Esophagus (tissue), 2 donors: ENCODE measurements around the gene PRPF38A. TPM values are rescaled to one million over a fixed set of nuclear protein-coding genes. Genes with fewer than 3 reads are reported as not detected.
A peak's percentile ranks its signal among the peaks of the same experiment; 100 is the strongest.

Experiments used
- H3K27ac ChIP-seq, 2 donors: one replicate each; pipeline ENCODE4 v1.5.1; 2013; ENCODE audit warnings: low read depth in 2 of 2, mild to moderate bottlenecking in 2 of 2, inconsistent platforms in 1 of 2, low read length in 1 of 2, moderate library complexity in 1 of 2
- H3K27me3 ChIP-seq, 2 donors: one replicate each; pipeline ENCODE4 v1.6.1; 2013; ENCODE audit warnings: low read length in 2 of 2, control low read depth in 1 of 2, mild to moderate bottlenecking in 1 of 2; ENCODE audit not compliant: insufficient read depth in 2 of 2, control insufficient read depth in 1 of 2
- H3K36me3 ChIP-seq, 2 donors: one replicate each; pipeline ENCODE4 v1.6.1; 2013; ENCODE audit warnings: low read length in 1 of 2; ENCODE audit not compliant: control insufficient read depth in 2 of 2, insufficient read depth in 2 of 2
- H3K4me1 ChIP-seq, 2 donors: one replicate each; pipeline ENCODE4 v1.6.1; 2013; ENCODE audit warnings: low read length in 1 of 2; ENCODE audit not compliant: control insufficient read depth in 2 of 2, insufficient read depth in 2 of 2
- H3K4me3 ChIP-seq, 2 donors: one replicate each; pipeline ENCODE4 v1.5.1; 2013; ENCODE audit warnings: low read length in 2 of 2, mild to moderate bottlenecking in 2 of 2, low read depth in 1 of 2, moderate library complexity in 1 of 2
- H3K9me3 ChIP-seq, 2 donors: one replicate each; pipeline ENCODE4 v1.6.1; 2013; ENCODE audit warnings: mild to moderate bottlenecking in 2 of 2, low read depth in 1 of 2, low read length in 1 of 2, moderate library complexity in 1 of 2; ENCODE audit not compliant: control insufficient read depth in 2 of 2, insufficient read depth in 1 of 2
- WGBS, 2 donors: extraction: QIAGEN DNeasy Blood & Tissue Kit; methylation state at CpG; one replicate each; pipeline ENCODE4 v1.1.7; 2013; 5-methylcytosine and 5-hydroxymethylcytosine counted together
- polyA plus RNA-seq, 2 donors: library from polyadenylated mRNA; stranded (reverse); fragments of 200-250 nt; gene quantifications; one replicate each; pipeline ENCODE4 v1.2.3, GENCODE V29; 2013
- donor health status: healthy with polysubstance abuse.
- donor health status: Bipolar disorder and iron deficiency.

The PRPF38A gene
- polyA plus RNA-seq, 2 donors = 10.4 to 21.5 TPM

DNA sequence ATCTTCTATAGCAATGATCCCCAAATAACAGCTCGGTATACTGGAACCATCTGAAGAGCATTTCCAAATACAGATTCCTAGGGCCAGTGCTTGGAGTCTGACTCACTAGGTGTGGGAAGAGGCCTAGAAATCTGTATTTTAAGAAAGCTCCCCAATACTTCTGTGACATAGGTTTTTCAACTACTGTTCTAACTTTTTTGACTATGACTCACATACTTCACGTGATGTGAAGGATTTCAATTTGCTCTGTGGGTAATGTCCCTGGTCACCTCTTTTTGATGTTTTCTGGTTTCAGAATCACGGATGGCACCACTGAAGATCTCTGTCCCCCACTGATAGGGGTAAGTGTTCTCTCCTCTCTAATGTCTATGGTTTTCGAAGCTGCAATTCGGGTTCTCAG lies 11.2 kb upstream of the PRPF38A start:
- Histone ChIP-seq H3K4me1 (no peaks in the 10 kb centered on the region), H3K36me3 (no peaks in the 10 kb centered on the region), H3K27me3 (no peaks in the 10 kb centered on the region), H3K9me3 (no peaks in the 10 kb centered on the region), H3K27ac (no peak overlapping the region), H3K4me3 (no peak overlapping the region)
- WGBS, 2 donors = 92 to 97% methylated on average over 5 of the region's 5 CpGs

DNA sequence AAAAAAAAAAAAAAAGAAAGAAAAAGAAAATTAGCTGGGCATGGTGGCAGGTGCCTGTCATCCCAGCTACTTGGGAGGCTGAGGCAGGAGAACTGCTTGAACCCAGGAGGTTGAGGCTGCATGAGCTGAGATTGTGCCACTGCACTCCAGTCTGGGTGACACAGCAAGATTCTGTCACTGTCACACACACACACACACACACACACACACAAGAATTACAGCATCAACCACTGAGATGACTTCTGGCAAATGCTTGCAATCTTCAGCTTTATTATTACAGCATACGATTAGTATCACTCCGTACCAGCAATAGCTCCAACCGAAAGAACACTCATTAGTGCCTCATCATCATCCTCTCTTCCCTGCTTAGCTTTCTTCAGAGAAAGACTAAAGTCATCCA lies 4.8 kb upstream of the PRPF38A start:
- Histone ChIP-seq H3K9me3 (no peaks in the 10 kb centered on the region), H3K4me1 (no peaks in the 10 kb centered on the region), H3K36me3 (no peaks in the 10 kb centered on the region), H3K27ac (no peak overlapping the region), H3K27me3 (no peaks in the 10 kb centered on the region), H3K4me3 (no peak overlapping the region)
- 96% methylated on average over 3 of the region's 3 CpGs for WGBS, 2 donors

DNA sequence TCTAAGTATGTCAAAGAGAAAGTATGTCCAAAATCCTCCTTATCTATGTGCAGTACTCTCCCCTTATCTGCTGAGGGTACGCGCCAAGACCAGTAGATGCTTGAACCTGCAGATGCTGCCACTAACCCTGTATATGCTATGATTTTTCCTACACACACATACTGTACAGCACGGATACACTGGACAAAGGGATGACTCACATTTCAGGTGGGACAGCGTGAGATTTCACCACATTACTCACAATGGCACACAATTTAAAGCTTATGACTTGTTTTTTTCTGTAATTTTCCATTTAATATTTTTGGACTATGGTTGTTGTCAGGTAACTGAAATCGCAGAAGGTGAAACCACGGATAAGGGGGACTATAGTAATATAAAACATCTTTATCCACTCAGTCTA lies 4.3 kb upstream of the PRPF38A start:
- H3K36me3 ChIP-seq = no peaks in the 10 kb centered on the region
- no peaks in the 10 kb centered on the region for H3K9me3 ChIP-seq
- H3K27ac ChIP-seq = no peak overlapping the region
- H3K4me1 ChIP-seq = no peaks in the 10 kb centered on the region
- WGBS, 2 donors = 88 to 90% methylated on average over 6 of the region's 6 CpGs
- no peak overlapping the region for H3K4me3 ChIP-seq
- no peaks in the 10 kb centered on the region for H3K27me3 ChIP-seq

DNA sequence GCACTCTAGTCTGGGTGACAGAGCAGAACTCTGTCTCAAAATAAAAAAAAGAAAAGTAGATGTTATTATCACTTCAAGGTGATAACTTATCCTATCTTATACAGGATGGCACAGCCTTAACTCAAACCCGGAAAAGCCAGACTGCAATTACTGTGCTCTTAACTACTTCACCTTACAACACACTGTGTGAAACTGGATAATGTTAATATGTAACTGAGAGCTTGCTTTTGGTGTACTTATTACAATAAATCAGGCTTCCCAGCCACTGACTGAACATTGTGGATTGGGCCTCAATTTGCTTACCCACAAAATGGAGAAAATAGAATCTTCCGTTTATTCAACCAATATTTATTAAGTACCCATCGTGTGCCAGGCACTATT lies 1.6 kb upstream of the PRPF38A start:
- Histone ChIP-seq H3K9me3 (no peaks in the 10 kb centered on the region), H3K4me1 (no peaks in the 10 kb centered on the region), H3K4me3 (peak overlapping the region in 1 of 2 donors; percentile 87), H3K27me3 (no peaks in the 10 kb centered on the region), H3K27ac (no peak overlapping the region), H3K36me3 (no peaks in the 10 kb centered on the region)
- WGBS, 2 donors = 34 to 49% methylated on average over 3 of the region's 3 CpGs

DNA sequence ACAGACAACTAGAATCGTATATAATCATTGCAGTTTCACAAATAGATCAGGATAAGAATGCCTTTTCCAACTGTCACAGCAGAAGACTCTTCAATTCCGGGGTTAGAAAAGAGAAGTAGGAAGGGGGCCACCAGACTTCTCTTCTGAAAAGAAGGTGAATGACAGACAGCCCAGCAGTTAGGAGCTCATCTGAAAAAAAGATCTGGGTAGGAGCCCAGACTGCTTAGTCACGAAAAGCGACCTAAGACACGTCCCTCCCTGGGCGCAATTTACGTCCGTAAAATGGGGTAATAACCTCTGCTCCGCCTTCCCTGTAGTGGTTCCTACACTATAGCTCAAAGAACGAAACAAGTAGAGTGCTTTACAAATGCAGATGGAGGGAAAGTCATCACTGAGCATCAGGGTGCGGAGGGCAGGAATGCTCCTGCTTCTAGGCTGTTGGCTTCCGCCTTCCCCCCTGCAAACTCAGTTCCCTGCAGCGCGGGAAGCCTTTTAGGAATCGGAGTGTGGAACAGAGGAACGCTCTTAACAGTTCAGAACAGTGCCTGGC lies 761 bp upstream of the PRPF38A start:
- 0% methylated on average over 16 of the region's 16 CpGs for WGBS, 2 donors
- Histone ChIP-seq H3K4me3 (peak overlapping the region; percentile 75 to 87), H3K4me1 (no peaks in the 10 kb centered on the region), H3K9me3 (no peaks in the 10 kb centered on the region), H3K27me3 (no peaks in the 10 kb centered on the region), H3K27ac (peak overlapping the region; percentile 77 to 97), H3K36me3 (peaks cover 2 to 4% of the 10 kb centered on the region in 2 donors)

DNA sequence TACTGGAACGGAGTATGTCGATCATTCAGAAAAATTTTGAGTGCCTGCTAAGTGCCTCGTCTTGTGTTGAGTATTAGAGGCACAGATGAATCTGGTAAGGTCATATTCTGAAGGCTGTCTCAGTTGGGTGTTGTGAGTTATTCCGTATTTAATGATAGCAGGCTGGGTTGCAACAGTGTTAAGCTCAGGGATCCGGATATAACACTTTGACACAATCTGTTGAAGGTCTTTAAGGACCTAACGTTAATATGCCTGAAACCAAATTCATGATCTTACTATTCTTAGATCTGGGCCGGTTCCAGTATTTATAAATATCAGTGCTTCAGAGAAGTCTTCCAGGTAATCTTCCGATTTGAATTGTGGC lies 555 bp downstream of the PRPF38A start:
- H3K36me3 ChIP-seq = peaks cover 2 to 9% of the 10 kb centered on the region in 2 donors
- H3K27me3 ChIP-seq = no peaks in the 10 kb centered on the region
- no peaks in the 10 kb centered on the region for H3K9me3 ChIP-seq
- peak overlapping the region; percentile 75 to 87 for H3K4me3 ChIP-seq
- no peaks in the 10 kb centered on the region for H3K4me1 ChIP-seq
- WGBS, 2 donors = 1 to 5% methylated on average over 8 of the region's 8 CpGs
- peak overlapping the region; percentile 93 to 97 for H3K27ac ChIP-seq

DNA sequence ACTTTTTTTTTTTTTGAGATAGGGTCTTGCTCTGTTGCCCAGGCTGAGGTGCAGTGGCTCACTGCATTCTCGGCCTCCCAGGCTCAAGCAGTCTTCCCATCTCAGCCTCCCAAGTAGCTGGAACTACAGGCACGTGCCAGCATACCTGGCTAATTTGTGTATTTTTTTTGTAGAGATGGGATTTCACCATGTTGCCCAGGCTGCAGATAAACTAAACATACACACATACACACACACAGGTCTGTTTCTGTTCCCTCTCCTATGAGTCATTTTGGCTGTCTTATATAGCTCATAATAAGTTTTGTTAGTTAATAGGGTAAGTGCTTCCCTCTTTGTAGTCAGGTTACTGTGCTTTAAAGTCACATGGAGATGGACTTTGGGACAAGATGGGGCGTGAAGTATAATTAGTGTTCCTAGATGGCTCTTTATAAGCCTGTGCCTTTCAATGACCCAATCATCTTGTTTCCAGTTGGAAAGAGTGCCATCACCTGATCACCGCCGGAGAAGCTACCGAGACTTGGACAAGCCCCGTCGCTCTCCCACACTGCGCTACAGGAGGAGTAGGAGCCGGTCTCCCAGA lies 9.1 kb downstream of the PRPF38A start:
- Histone ChIP-seq H3K9me3 (no peaks in the 10 kb centered on the region), H3K4me1 (no peaks in the 10 kb centered on the region), H3K27ac (no peak overlapping the region), H3K4me3 (no peak overlapping the region), H3K36me3 (peaks cover 23 to 27% of the 10 kb centered on the region in 2 donors), H3K27me3 (no peaks in the 10 kb centered on the region)
- WGBS, 2 donors = 88 to 91% methylated on average over 10 of the region's 10 CpGs

DNA sequence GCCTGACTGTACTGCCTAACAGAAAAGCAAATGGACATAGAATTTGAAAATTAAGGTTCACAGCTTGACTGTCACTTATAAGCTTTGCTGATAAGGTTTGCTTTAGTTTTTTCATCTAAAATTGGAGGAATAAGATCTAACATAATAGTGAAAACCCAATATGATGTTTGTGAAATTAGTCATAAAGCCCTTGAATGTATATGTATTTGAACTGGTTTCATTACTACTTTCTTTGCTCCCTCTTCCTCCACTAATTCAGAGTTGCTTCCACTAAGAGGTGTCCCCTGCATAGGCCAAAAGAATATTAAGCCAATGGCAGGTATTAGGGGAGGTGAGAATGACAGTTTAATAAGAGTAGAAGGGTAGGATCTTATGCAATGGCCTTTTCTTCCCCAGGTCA lies 10.5 kb downstream of the PRPF38A start:
- Histone ChIP-seq H3K36me3 (peaks cover 21 to 23% of the 10 kb centered on the region in 2 donors), H3K9me3 (no peaks in the 10 kb centered on the region), H3K4me3 (no peak overlapping the region)

DNA sequence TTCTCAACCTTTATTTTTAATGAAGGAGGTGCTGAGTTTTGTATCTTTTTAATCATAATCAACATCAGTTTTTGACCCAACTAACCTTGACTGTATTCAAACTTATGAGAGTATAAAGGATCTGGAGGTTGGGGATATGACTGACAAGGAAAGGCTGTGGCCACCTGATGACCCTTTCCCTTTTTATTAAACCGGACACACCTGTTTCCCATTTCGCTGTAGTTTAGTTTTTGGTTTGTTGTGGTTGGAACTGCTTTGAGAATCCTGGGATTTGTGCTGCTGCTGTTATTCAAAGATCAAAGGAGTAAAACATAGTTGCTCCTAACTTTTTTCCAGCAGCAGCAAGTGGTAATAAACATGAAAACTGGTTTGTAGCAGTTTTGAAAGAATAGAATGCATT lies 12.4 kb downstream of the PRPF38A start:
- H3K27me3 ChIP-seq = no peaks in the 10 kb centered on the region
- H3K4me1 ChIP-seq = no peaks in the 10 kb centered on the region
- 85 to 93% methylated on average over 2 of the region's 2 CpGs for WGBS, 2 donors
- H3K36me3 ChIP-seq = peaks cover 18 to 23% of the 10 kb centered on the region in 2 donors
- no peak overlapping the region for H3K27ac ChIP-seq
- H3K4me3 ChIP-seq = no peak overlapping the region
- H3K9me3 ChIP-seq = no peaks in the 10 kb centered on the region

More for the DNA sequence above, 10.5 kb downstream of the PRPF38A start:
- Histone ChIP-seq H3K27me3 (no peaks in the 10 kb centered on the region), H3K27ac (no peak overlapping the region), H3K4me1 (no peaks in the 10 kb centered on the region)

DNA sequence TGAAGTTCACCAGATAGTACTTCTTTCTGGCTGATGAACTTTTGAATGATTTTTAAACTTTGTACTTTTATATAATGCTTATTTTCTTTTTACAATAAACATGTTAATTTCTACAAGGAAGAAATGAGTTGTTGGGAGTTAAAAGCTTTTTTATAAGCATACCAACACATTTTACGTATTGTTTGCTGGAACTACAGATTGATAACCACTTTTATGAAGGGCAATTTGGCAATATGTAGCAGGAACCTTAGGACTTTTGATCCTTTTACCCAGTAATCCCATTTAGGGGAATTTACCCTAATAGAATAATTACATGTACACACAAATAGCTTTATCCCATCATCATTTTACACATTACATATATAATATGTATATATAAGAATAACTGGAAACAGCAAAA lies 16.3 kb downstream of the PRPF38A start:
- Histone ChIP-seq H3K4me3 (no peak overlapping the region), H3K9me3 (no peaks in the 10 kb centered on the region), H3K27ac (no peak overlapping the region), H3K4me1 (no peaks in the 10 kb centered on the region), H3K36me3 (peaks cover 0 to 5% of the 10 kb centered on the region in 2 donors), H3K27me3 (no peaks in the 10 kb centered on the region)
- whole genome bisulfite sequencing, 2 donors = 86 to 94% methylated on average over 1 of the region's 1 CpG
